Natural killer cell (primary cell): ENCODE data around the gene FAAH. TPM values are rescaled to one million over a fixed set of nuclear protein-coding genes. Genes with fewer than 3 reads are reported as not detected.

ENCODE experiments used
- ATAC-seq, 3 donors: fragments of 150-1000 bp in 2 of 3; fragments of 200-7000 bp in 1 of 3; cut with Tn5 transposase; 1 replicate in 1 of 3; 2 replicates in 2 of 3; pipeline ENCODE4 v1.10.0; 2021; ENCODE audit warnings: mild to moderate bottlenecking in 2 of 3, moderate library complexity in 2 of 3
- DNase-seq, 2 donors: peaks; one replicate each; pipeline versions ENCODE4 v3.0.0 to v3.0.0-alpha.2; 2013 to 2021; ENCODE audit warnings: mixed read lengths in 1 of 2
- H3K27ac ChIP-seq: one replicate; pipeline ENCODE4 v1.5.1; 2013; ENCODE audit warnings: mild to moderate bottlenecking, low read length
- H3K27me3 ChIP-seq: one replicate; pipeline ENCODE4 v1.6.1; 2013; ENCODE audit warnings: low read length; ENCODE audit not compliant: control insufficient read depth, insufficient read depth
- H3K36me3 ChIP-seq: one replicate; pipeline ENCODE4 v1.6.1; 2013; ENCODE audit warnings: low read length; ENCODE audit not compliant: control insufficient read depth, insufficient read depth
- H3K4me1 ChIP-seq: one replicate; pipeline ENCODE4 v1.6.1; 2013; ENCODE audit warnings: low read length; ENCODE audit not compliant: control insufficient read depth, insufficient read depth
- H3K4me3 ChIP-seq: one replicate; pipeline ENCODE4 v1.5.1; 2013; ENCODE audit warnings: low read length
- H3K9me3 ChIP-seq: one replicate; pipeline ENCODE4 v1.6.1; 2013; ENCODE audit warnings: low read length; ENCODE audit not compliant: control insufficient read depth, insufficient read depth
- H3K27ac Mint-ChIP-seq, 2 donors: one replicate each; pipeline ENCODE4 v1.8.0; 2022; ENCODE audit warnings: mild to moderate bottlenecking in 2 of 2, mixed read lengths in 2 of 2, moderate library complexity in 1 of 2
- H3K27me3 Mint-ChIP-seq, 2 donors: one replicate each; pipeline ENCODE4 v1.8.0; 2022; ENCODE audit warnings: low read depth in 2 of 2, mixed read lengths in 2 of 2
- H3K36me3 Mint-ChIP-seq: one replicate; pipeline ENCODE4 v1.8.0; 2022; ENCODE audit warnings: mixed read lengths
- H3K4me1 Mint-ChIP-seq, 2 donors: one replicate each; pipeline ENCODE4 v1.8.0; 2022; ENCODE audit warnings: mixed read lengths in 2 of 2
- H3K4me3 Mint-ChIP-seq: one replicate; pipeline ENCODE4 v1.8.0; 2022; ENCODE audit warnings: mild to moderate bottlenecking, moderate library complexity, mixed read lengths
- H3K9me3 Mint-ChIP-seq, 2 donors: one replicate each; pipeline ENCODE4 v1.8.0; 2022; ENCODE audit warnings: mixed read lengths in 2 of 2
- CTCF ChIP-seq: fragments of 200-600 bp; IDR thresholded peaks from one replicate; pipeline ENCODE4 v1.8.0; 2022; ENCODE audit warnings: antibody characterized with exemption
- whole genome bisulfite sequencing: methylation state at CpG from one replicate; pipeline ENCODE4 v1.1.7; 2013; ENCODE audit warnings: missing lambda C conversion rate; ENCODE audit not compliant: insufficient coverage; 5-methylcytosine and 5-hydroxymethylcytosine counted together
- intact Hi-C: fragments of 100-400 bp; cut with micrococcal nuclease; formaldehyde crosslinking; loops from one replicate; pipeline ENCODE4 v1.14.2; 2022
- total RNA-seq, 4 donors: library from RNA; stranded (reverse); fragments of 120-200 nt in 1 of 4; gene quantifications; one replicate each; pipeline versions ENCODE4 v1.2.3 to v1.2.4, GENCODE V29; 2013 to 2022

Gene FAAH
- total RNA-seq, 3 donors from 2014 or later (not counting 1 experiment from before 2014, with no cell fraction given): 4.7 to 10.0 (median 7.9) TPM

GRCh38 chr1:46406881-46407608 lies 12.9 kb downstream of the FAAH start:
- Histone ChIP-seq H3K27me3 (no peaks in the 10 kb centered on the region), H3K4me3 (no peak overlapping the region), H3K4me1 (peaks cover 21% of the 10 kb centered on the region), H3K27ac (no peak overlapping the region), H3K9me3 (no peaks in the 10 kb centered on the region), H3K36me3 (no peaks in the 10 kb centered on the region)
- H3K4me1 Mint-ChIP-seq: peaks cover 8 to 14% of the 10 kb centered on the region in 2 donors
- no peaks in the 10 kb centered on the region for H3K27me3 Mint-ChIP-seq
- 74% methylated on average over 13 of the region's 13 CpGs for WGBS
- no peaks in the 10 kb centered on the region for H3K36me3 Mint-ChIP-seq
- H3K4me3 Mint-ChIP-seq: no peak overlapping the region
- no peak overlapping the region for H3K27ac Mint-ChIP-seq
- intact Hi-C loops: loop anchor here (2.0 kb wide), 1 partner anchor 122 kb away; no protein-coding TSS in a partner anchor
- no peaks in the 10 kb centered on the region for H3K9me3 Mint-ChIP-seq
- no peak for DNase-seq
- no peak for TF ChIP-seq CTCF
- ATAC-seq: no peak

GRCh38 chr1:46407636-46408035 lies 13.5 kb downstream of the FAAH start:
- ATAC-seq (no peak), DNase-seq (no peak)
- H3K9me3 ChIP-seq: no peaks in the 10 kb centered on the region
- Mint-ChIP-seq H3K4me1 (peaks cover 8 to 14% of the 10 kb centered on the region in 2 donors), H3K27ac (no peak overlapping the region), H3K4me3 (no peak overlapping the region), H3K9me3 (no peaks in the 10 kb centered on the region), H3K27me3 (no peaks in the 10 kb centered on the region), H3K36me3 (no peaks in the 10 kb centered on the region)
- H3K36me3 ChIP-seq: no peaks in the 10 kb centered on the region
- no peak for TF ChIP-seq CTCF
- WGBS: 97% methylated on average over 9 of the region's 9 CpGs
- no peaks in the 10 kb centered on the region for H3K27me3 ChIP-seq
- H3K4me3 ChIP-seq: no peak overlapping the region
- peaks cover 21% of the 10 kb centered on the region for H3K4me1 ChIP-seq
- no peak overlapping the region for H3K27ac ChIP-seq
- intact Hi-C loops: loop anchor here (2.0 kb wide), 1 partner anchor 121 kb away; no protein-coding TSS in a partner anchor

- Histone ChIP-seq H3K27me3 (no peaks in the 10 kb centered on the region), H3K9me3 (no peaks in the 10 kb centered on the region), H3K36me3 (no peaks in the 10 kb centered on the region), H3K4me1 (peaks cover 21% of the 10 kb centered on the region), H3K4me3 (no peak overlapping the region), H3K27ac (no peak overlapping the region)
- 92% methylated on average over 12 of the region's 12 CpGs for WGBS
- DNase-seq (no peak), ATAC-seq (no peak)
- Mint-ChIP-seq H3K36me3 (no peaks in the 10 kb centered on the region), H3K4me1 (peaks cover 8 to 14% of the 10 kb centered on the region in 2 donors), H3K4me3 (no peak overlapping the region), H3K27me3 (no peaks in the 10 kb centered on the region), H3K27ac (no peak overlapping the region), H3K9me3 (no peaks in the 10 kb centered on the region)
- no peak for TF ChIP-seq CTCF
- intact Hi-C loops: no loop called here
These were observed 14.4 kb downstream of the FAAH start for GRCh38 chr1:46408356-46409062.
